Measurements from ENCODE around the gene BIVM.

The BIVM gene

GRCh38 chr13:102862624-102863210 is 63.8 kb downstream of the BIVM start:
- Histone ChIP-seq H3K4me1 (ENCODE audit: insufficient read depth, low read length, poor library complexity, severe bottlenecking) (peaks cover 5% of the 10 kb centered on the region), H3K4me3 (ENCODE audit: low read length, poor library complexity, severe bottlenecking) (no peak overlapping the region), H4K20me1 (ENCODE audit: insufficient read depth, low read length, poor library complexity, severe bottlenecking) (peaks cover 20% of the 10 kb centered on the region), H3F3A (ENCODE audit: low read depth) (no peaks in the 10 kb centered on the region), H2AFZ (ENCODE audit: low read length) (no peak overlapping the region), H3K36me3 (ENCODE audit: insufficient read depth, low read length) (peaks cover 96% of the 10 kb centered on the region), H3K4me2 (ENCODE audit: low read depth, low read length, poor library complexity, severe bottlenecking) (no peak overlapping the region), H3K79me2 (ENCODE audit: insufficient read depth, low read length) (peaks cover 25% of the 10 kb centered on the region; the same call in 1 of the 2 replicates), H3K9me3 (ENCODE audit: insufficient read depth, low read depth, low read length) (no peaks in the 10 kb centered on the region), H3K9ac (ENCODE audit: low read depth, low read length, poor library complexity, severe bottlenecking) (no peak overlapping the region), H3K27me3 (ENCODE audit: insufficient read depth, low read length, poor library complexity, severe bottlenecking) (no peaks in the 10 kb centered on the region), H3K9me2 (replicated peaks; ENCODE audit: low read depth, low read length) (no peaks in the 10 kb centered on the region)
- TF ChIP-seq CTCF (conservative IDR thresholded peaks at IDR 0.05; ENCODE audit: low read length) (no peak), EZH2phosphoT487 (IDR thresholded peaks at IDR 0.05; ENCODE audit: borderline replicate concordance) (no peak)

GRCh38 chr13:102863590-102863989 is 64.7 kb downstream of the BIVM start:
- no peaks in the 10 kb centered on the region for H3K9me3 ChIP-seq (ENCODE audit: insufficient read depth, low read depth, low read length)
- no peaks in the 10 kb centered on the region for H3K27me3 ChIP-seq (ENCODE audit: insufficient read depth, low read length, poor library complexity, severe bottlenecking)
- H4K20me1 ChIP-seq (ENCODE audit: insufficient read depth, low read length, poor library complexity, severe bottlenecking), result peaks cover 18% of the 10 kb centered on the region
- no peak overlapping the region for H3K9ac ChIP-seq (ENCODE audit: low read depth, low read length, poor library complexity, severe bottlenecking)
- peaks cover 94% of the 10 kb centered on the region for H3K36me3 ChIP-seq (ENCODE audit: insufficient read depth, low read length)
- peaks cover 5% of the 10 kb centered on the region for H3K4me1 ChIP-seq (ENCODE audit: insufficient read depth, low read length, poor library complexity, severe bottlenecking)
- H3K4me3 ChIP-seq (ENCODE audit: low read length, poor library complexity, severe bottlenecking), result no peak overlapping the region
- H3K79me2 ChIP-seq (ENCODE audit: insufficient read depth, low read length), result peaks cover 25% of the 10 kb centered on the region; the same call in 1 of the 2 replicates
- H3K4me2 ChIP-seq (ENCODE audit: low read depth, low read length, poor library complexity, severe bottlenecking), result peak overlapping the region; percentile 41
- H3K9me2 ChIP-seq (replicated peaks; ENCODE audit: low read depth, low read length), result no peaks in the 10 kb centered on the region
- H2AFZ ChIP-seq (ENCODE audit: low read length), result no peak overlapping the region
- no peak for TF ChIP-seq CTCF (conservative IDR thresholded peaks at IDR 0.05; ENCODE audit: low read length)
- TF ChIP-seq EZH2phosphoT487 (IDR thresholded peaks at IDR 0.05; ENCODE audit: borderline replicate concordance), result no peak
- no peaks in the 10 kb centered on the region for H3F3A ChIP-seq (ENCODE audit: low read depth)

- H3K9me3 ChIP-seq (ENCODE audit: insufficient read depth, low read depth, low read length), result no peaks in the 10 kb centered on the region
- H3K4me1 ChIP-seq (ENCODE audit: insufficient read depth, low read length, poor library complexity, severe bottlenecking), result peaks cover 5% of the 10 kb centered on the region
- no peak overlapping the region for H3K4me3 ChIP-seq (ENCODE audit: low read length, poor library complexity, severe bottlenecking)
- no peaks in the 10 kb centered on the region for H3K27me3 ChIP-seq (ENCODE audit: insufficient read depth, low read length, poor library complexity, severe bottlenecking)
- H3K4me2 ChIP-seq (ENCODE audit: low read depth, low read length, poor library complexity, severe bottlenecking), result no peak overlapping the region
- peaks cover 86% of the 10 kb centered on the region for H3K36me3 ChIP-seq (ENCODE audit: insufficient read depth, low read length)
- H3K79me2 ChIP-seq (ENCODE audit: insufficient read depth, low read length), result peaks cover 22% of the 10 kb centered on the region; the same call in 1 of the 2 replicates
- H2AFZ ChIP-seq (ENCODE audit: low read length), result no peak overlapping the region
- no peak for TF ChIP-seq CTCF (conservative IDR thresholded peaks at IDR 0.05; ENCODE audit: low read length)
- no peak for TF ChIP-seq EZH2phosphoT487 (IDR thresholded peaks at IDR 0.05; ENCODE audit: borderline replicate concordance)
- H3F3A ChIP-seq (ENCODE audit: low read depth), result 0 out of 2 replicates have a peak, but pooled peaks cover 4% of the 10 kb centered on the region
- H4K20me1 ChIP-seq (ENCODE audit: insufficient read depth, low read length, poor library complexity, severe bottlenecking), result peaks cover 32% of the 10 kb centered on the region
- no peaks in the 10 kb centered on the region for H3K9me2 ChIP-seq (replicated peaks; ENCODE audit: low read depth, low read length)
- H3K9ac ChIP-seq (ENCODE audit: low read depth, low read length, poor library complexity, severe bottlenecking), result no peak overlapping the region
Measured at GRCh38 chr13:102868366-102868936, 69.5 kb downstream of the BIVM start.

Measured in Loucy (cell line).